GM13976 (cell line): ENCODE measurements around the gene HDAC6.
"Not testable (repeated sequence)": the region's sequence is repeated elsewhere in the genome, so short reads cannot be mapped to it uniquely, and the experiment has no call there.

ENCODE experiments used
- DNase-seq: peaks from one replicate; pipeline ENCODE4 v3.0.0; 2012; ENCODE audit warnings: low spot score
- CTCF ChIP-seq: IDR thresholded peaks from 2 replicates; pipeline ENCODE4 v1.5.1; 2012; ENCODE audit warnings: borderline replicate concordance, mild to moderate bottlenecking; ENCODE audit not compliant: insufficient read depth; ENCODE audit errors: extremely low read depth, missing control alignments, control extremely low read depth
- in situ Hi-C: fragments of 300-500 bp; cut with MboI; formaldehyde crosslinking; loops from one replicate; pipeline ENCODE4 v1.12.0; 2022; ENCODE audit warnings: low sequenced_read_pairs, mixed read lengths, inconsistent platforms; ENCODE audit not compliant: unreplicated experiment

The HDAC6 gene

GRCh38 chrX:48806081-48806480 is 4.2 kb downstream of the HDAC6 start:
- DNase-seq: no peak
- in situ Hi-C loops: no loop called here
- TF ChIP-seq CTCF: no peak

GRCh38 chrX:48813644-48814043 is 11.8 kb downstream of the HDAC6 start:
- DNase-seq: no peak
- no peak for TF ChIP-seq CTCF
- in situ Hi-C loops: no loop called here

DNA sequence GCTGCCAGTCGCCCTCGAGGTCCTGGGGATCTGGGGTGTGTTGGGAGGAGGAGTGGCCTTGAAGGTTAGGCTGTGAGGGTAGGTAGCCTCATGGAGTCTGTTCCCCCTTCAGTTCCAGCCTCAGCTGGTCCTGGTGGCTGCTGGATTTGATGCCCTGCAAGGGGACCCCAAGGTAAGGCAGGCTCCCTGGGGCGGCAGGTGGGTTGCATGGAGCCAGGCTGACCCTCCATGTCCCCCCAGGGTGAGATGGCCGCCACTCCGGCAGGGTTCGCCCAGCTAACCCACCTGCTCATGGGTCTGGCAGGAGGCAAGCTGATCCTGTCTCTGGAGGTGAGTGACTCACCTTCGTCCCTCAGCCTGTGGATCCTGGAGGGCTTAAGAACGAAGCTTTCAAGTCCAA is 12.9 kb downstream of the HDAC6 start:
- in situ Hi-C loops: no loop called here
- no peak for TF ChIP-seq CTCF
- no peak for DNase-seq

DNA sequence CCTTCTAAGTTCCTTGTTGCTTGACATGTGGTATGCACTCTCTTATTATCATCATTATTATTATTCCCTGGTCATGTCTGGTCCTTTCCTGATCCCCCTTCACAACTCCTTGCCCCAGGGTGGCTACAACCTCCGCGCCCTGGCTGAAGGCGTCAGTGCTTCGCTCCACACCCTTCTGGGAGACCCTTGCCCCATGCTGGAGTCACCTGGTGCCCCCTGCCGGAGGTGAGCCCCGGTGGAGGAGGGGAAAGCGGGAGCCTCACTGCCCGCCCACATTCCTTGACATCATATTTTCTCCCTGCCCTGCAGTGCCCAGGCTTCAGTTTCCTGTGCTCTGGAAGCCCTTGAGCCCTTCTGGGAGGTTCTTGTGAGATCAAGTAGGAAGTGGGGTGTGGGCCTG is 13.4 kb downstream of the HDAC6 start:
- TF ChIP-seq CTCF: no peak
- no peak for DNase-seq
- in situ Hi-C loops: no loop called here

DNA sequence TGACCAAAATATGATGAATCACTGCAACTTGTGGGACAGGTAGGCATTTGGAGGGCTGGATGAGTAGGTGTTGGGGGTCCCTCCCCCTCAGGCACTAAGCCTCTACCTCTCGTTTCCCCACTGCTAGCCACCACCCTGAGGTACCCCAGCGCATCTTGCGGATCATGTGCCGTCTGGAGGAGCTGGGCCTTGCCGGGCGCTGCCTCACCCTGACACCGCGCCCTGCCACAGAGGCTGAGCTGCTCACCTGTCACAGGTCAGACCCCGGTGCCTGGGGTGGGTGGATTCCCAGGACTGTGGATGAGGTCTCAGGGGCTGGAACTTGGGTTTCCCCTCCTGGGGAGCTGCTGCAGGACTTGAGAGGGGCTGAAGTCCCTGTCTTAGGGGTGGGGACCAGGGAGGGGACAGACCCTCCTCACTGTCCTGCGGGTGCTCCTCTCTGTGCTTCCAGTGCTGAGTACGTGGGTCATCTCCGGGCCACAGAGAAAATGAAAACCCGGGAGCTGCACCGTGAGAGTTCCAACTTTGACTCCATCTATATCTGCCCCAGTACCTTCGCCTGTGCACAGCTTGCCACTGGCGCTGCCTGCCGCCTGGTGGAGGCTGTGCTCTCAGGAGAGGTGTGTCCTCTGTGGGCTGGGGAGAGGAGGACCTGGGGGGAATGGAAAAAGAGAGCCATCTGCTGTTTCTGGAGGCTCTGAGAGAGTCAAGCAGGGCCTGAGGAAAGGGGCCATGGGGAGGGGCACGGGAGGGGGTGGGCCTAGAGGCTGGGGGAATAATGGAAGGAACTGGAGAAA is 14.3 kb downstream of the HDAC6 start:
- DNase-seq: no peak
- in situ Hi-C loops: no loop called here
- no peak for TF ChIP-seq CTCF

- in situ Hi-C loops: no loop called here
- DNase-seq: no peak
- no peak for TF ChIP-seq CTCF
These were observed 16.2 kb downstream of the HDAC6 start for GRCh38 chrX:48818098-48818497.

- in situ Hi-C loops: no loop called here
- DNase-seq: no peak
- TF ChIP-seq CTCF: no peak
These were observed 17.0 kb downstream of the HDAC6 start for GRCh38 chrX:48818866-48819265.

DNA sequence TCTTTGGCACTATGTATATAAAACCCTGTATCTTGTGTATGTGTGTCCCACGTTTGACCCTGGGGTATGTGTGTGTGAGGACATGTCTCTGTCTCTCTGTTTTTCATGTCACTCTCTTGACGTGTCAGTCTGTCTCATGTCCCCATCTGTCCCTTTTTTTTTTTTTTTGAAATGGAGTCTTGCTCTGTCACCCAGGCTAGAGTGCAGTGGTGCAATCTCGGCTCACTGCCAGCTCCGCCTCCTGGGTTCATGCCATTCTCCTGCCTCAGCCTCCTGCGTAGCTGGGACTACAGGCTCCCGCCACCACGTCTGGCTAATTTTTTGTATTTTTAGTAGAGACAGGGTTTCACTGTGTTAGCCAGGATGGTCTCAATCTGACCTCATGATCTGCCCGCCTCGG is 17.5 kb downstream of the HDAC6 start:
- in situ Hi-C loops, DNase-seq: not testable (repeated sequence)
